Muscle layer of duodenum (tissue), 2 donors: Measurements from ENCODE around the gene MYO3B.
"Not testable (repeated sequence)": the region's sequence is repeated elsewhere in the genome, so short reads cannot be mapped to it uniquely, and the experiment has no call there.

ENCODE experiments used
- H3K27ac ChIP-seq: one replicate; pipeline ENCODE4 v1.7.0; 2013; ENCODE audit warnings: mild to moderate bottlenecking, low read length
- H3K27me3 ChIP-seq: one replicate; pipeline ENCODE4 v1.7.0; 2013; ENCODE audit warnings: low read depth, mild to moderate bottlenecking, control low read depth, low read length
- H3K36me3 ChIP-seq, 2 donors: one replicate each; pipeline ENCODE4 v1.7.0; 2013; ENCODE audit warnings: low read length in 2 of 2, control low read depth in 1 of 2, mild to moderate bottlenecking in 1 of 2; ENCODE audit not compliant: insufficient read depth in 2 of 2, control insufficient read depth in 1 of 2
- H3K4me1 ChIP-seq, 2 donors: one replicate each; pipeline ENCODE4 v1.7.0; 2013; ENCODE audit warnings: low read length in 2 of 2, mild to moderate bottlenecking in 2 of 2, control low read depth in 1 of 2, moderate library complexity in 1 of 2; ENCODE audit not compliant: insufficient read depth in 2 of 2, control insufficient read depth in 1 of 2
- H3K4me3 ChIP-seq, 2 donors: one replicate each; pipeline ENCODE4 v1.7.0; 2013; ENCODE audit warnings: low read length in 2 of 2, low read depth in 1 of 2, mild to moderate bottlenecking in 1 of 2
- H3K9me3 ChIP-seq, 2 donors: one replicate each; pipeline ENCODE4 v1.7.0; 2013; ENCODE audit warnings: low read length in 2 of 2, control low read depth in 1 of 2, mild to moderate bottlenecking in 1 of 2; ENCODE audit not compliant: control insufficient read depth in 1 of 2
- donor health status: healthy.

The MYO3B gene

GRCh38 chr2:170201734-170202393, 23.9 kb downstream of the MYO3B start:
- Histone ChIP-seq H3K4me1 (no peaks in the 10 kb centered on the region), H3K27me3 (no peaks in the 10 kb centered on the region), H3K4me3 (no peak overlapping the region), H3K36me3 (no peaks in the 10 kb centered on the region), H3K27ac (no peak overlapping the region), H3K9me3 (no peaks in the 10 kb centered on the region)

GRCh38 chr2:170202437-170202836, 24.5 kb downstream of the MYO3B start:
- Histone ChIP-seq H3K36me3 (no peaks in the 10 kb centered on the region), H3K4me3 (no peak overlapping the region), H3K4me1 (no peaks in the 10 kb centered on the region), H3K9me3 (no peaks in the 10 kb centered on the region), H3K27me3 (no peaks in the 10 kb centered on the region), H3K27ac (no peak overlapping the region)

- H3K27me3 ChIP-seq = no peaks in the 10 kb centered on the region
- H3K9me3 ChIP-seq = peaks cover 0 to 5% of the 10 kb centered on the region in 2 donors
- H3K27ac ChIP-seq = no peak overlapping the region
- H3K4me1 ChIP-seq = no peaks in the 10 kb centered on the region
- H3K4me3 ChIP-seq = no peak overlapping the region
- H3K36me3 ChIP-seq = no peaks in the 10 kb centered on the region
Observed at GRCh38 chr2:170204298-170204951, 26.5 kb downstream of the MYO3B start.

- H3K27me3 ChIP-seq = no peaks in the 10 kb centered on the region
- no peak overlapping the region for H3K4me3 ChIP-seq
- no peaks in the 10 kb centered on the region for H3K36me3 ChIP-seq
- peaks cover 0 to 5% of the 10 kb centered on the region in 2 donors for H3K9me3 ChIP-seq
- no peaks in the 10 kb centered on the region for H3K4me1 ChIP-seq
- H3K27ac ChIP-seq = no peak overlapping the region
Observed at GRCh38 chr2:170206246-170206645, 28.3 kb downstream of the MYO3B start.

GRCh38 chr2:170206805-170207407, 29.0 kb downstream of the MYO3B start:
- no peak overlapping the region for H3K4me3 ChIP-seq
- H3K4me1 ChIP-seq = no peaks in the 10 kb centered on the region
- H3K27ac ChIP-seq = no peak overlapping the region
- no peaks in the 10 kb centered on the region for H3K27me3 ChIP-seq
- no peaks in the 10 kb centered on the region for H3K36me3 ChIP-seq
- H3K9me3 ChIP-seq = peaks cover 0 to 5% of the 10 kb centered on the region in 2 donors

GRCh38 chr2:170207901-170208300, 30.0 kb downstream of the MYO3B start:
- no peaks in the 10 kb centered on the region for H3K27me3 ChIP-seq
- H3K4me3 ChIP-seq = no peak overlapping the region
- H3K4me1 ChIP-seq = no peaks in the 10 kb centered on the region
- no peaks in the 10 kb centered on the region for H3K36me3 ChIP-seq
- peaks cover 0 to 5% of the 10 kb centered on the region in 2 donors for H3K9me3 ChIP-seq
- no peak overlapping the region for H3K27ac ChIP-seq

GRCh38 chr2:170208967-170209366, 31.0 kb downstream of the MYO3B start:
- no peaks in the 10 kb centered on the region for H3K4me1 ChIP-seq
- H3K4me3 ChIP-seq = no peak overlapping the region
- H3K9me3 ChIP-seq = peaks cover 0 to 5% of the 10 kb centered on the region in 2 donors
- no peak overlapping the region for H3K27ac ChIP-seq
- no peaks in the 10 kb centered on the region for H3K36me3 ChIP-seq
- H3K27me3 ChIP-seq = no peaks in the 10 kb centered on the region

GRCh38 chr2:170212625-170213280, 34.8 kb downstream of the MYO3B start:
- no peak overlapping the region for H3K4me3 ChIP-seq

GRCh38 chr2:170213281-170213625, 35.3 kb downstream of the MYO3B start:
- not testable (repeated sequence) for H3K27ac ChIP-seq, H3K27me3 ChIP-seq, H3K4me1 ChIP-seq, H3K4me3 ChIP-seq, H3K9me3 ChIP-seq, H3K36me3 ChIP-seq

More at GRCh38 chr2:170212625-170213280, 34.8 kb downstream of the MYO3B start:
- H3K9me3 ChIP-seq = peaks cover 0 to 2% of the 10 kb centered on the region in 2 donors
- H3K27ac ChIP-seq = no peak overlapping the region
- no peaks in the 10 kb centered on the region for H3K36me3 ChIP-seq
- H3K27me3 ChIP-seq = no peaks in the 10 kb centered on the region
- H3K4me1 ChIP-seq = no peaks in the 10 kb centered on the region

- H3K27me3 ChIP-seq = no peaks in the 10 kb centered on the region
- no peak overlapping the region for H3K4me3 ChIP-seq
- no peaks in the 10 kb centered on the region for H3K9me3 ChIP-seq
- H3K4me1 ChIP-seq = no peaks in the 10 kb centered on the region
- H3K27ac ChIP-seq = no peak overlapping the region
- no peaks in the 10 kb centered on the region for H3K36me3 ChIP-seq
Observed at GRCh38 chr2:170213651-170214050, 35.7 kb downstream of the MYO3B start.

GRCh38 chr2:170214309-170214948, 36.5 kb downstream of the MYO3B start:
- Histone ChIP-seq H3K9me3 (no peaks in the 10 kb centered on the region), H3K27me3 (no peaks in the 10 kb centered on the region), H3K4me3 (no peak overlapping the region), H3K4me1 (no peaks in the 10 kb centered on the region), H3K27ac (no peak overlapping the region), H3K36me3 (no peaks in the 10 kb centered on the region)
